NCI-H2196 treated with DMSO at 0.1 percent for 48 hours (cell line): ENCODE measurements around the gene DUSP10.
A peak's percentile ranks its signal among the peaks of the same experiment; 100 is the strongest.

Experiments
- DNase-seq: peaks from one replicate; lab custom pipeline; 2025; ENCODE audit not compliant: unreplicated experiment; lab: John Stamatoyannopoulos, UW

The DUSP10 gene

GRCh38 chr1:221741703-221742554, at the start of gene DUSP10:
DUSP10 (minus strand) TSS chr1:221742089; CDS start chr1:221739744, 2,345 bp downstream.
- peak; percentile 99 for DNase-seq

GRCh38 chr1:221788466-221788865, 46.6 kb upstream of the DUSP10 start:
- DNase-seq: no peak

- DNase-seq: no peak
Measured at GRCh38 chr1:221786647-221787046, 44.8 kb upstream of the DUSP10 start.

GRCh38 chr1:221783936-221784335, 42.0 kb upstream of the DUSP10 start:
- no peak for DNase-seq

GRCh38 chr1:221783437-221783836, 41.5 kb upstream of the DUSP10 start:
- DNase-seq: no peak

- no peak for DNase-seq
Measured at GRCh38 chr1:221782970-221783369, 41.1 kb upstream of the DUSP10 start.

GRCh38 chr1:221782477-221782876, 40.6 kb upstream of the DUSP10 start:
- DNase-seq: no peak

- no peak for DNase-seq
Measured at GRCh38 chr1:221781102-221781755, 39.3 kb upstream of the DUSP10 start.

GRCh38 chr1:221780175-221780574, 38.3 kb upstream of the DUSP10 start:
- no peak for DNase-seq

GRCh38 chr1:221779771-221780170, 37.9 kb upstream of the DUSP10 start:
- DNase-seq: no peak

- no peak for DNase-seq
Measured at GRCh38 chr1:221778535-221779142, 36.8 kb upstream of the DUSP10 start.

GRCh38 chr1:221778125-221778524, 36.2 kb upstream of the DUSP10 start:
- no peak for DNase-seq

GRCh38 chr1:221777431-221778072, 35.7 kb upstream of the DUSP10 start:
- no peak for DNase-seq

- no peak for DNase-seq
Measured at GRCh38 chr1:221776495-221777301, 34.8 kb upstream of the DUSP10 start.

- no peak for DNase-seq
Measured at GRCh38 chr1:221775206-221775605, 33.3 kb upstream of the DUSP10 start.

GRCh38 chr1:221774054-221774842, 32.4 kb upstream of the DUSP10 start:
- no peak for DNase-seq

- DNase-seq: no peak
Measured at GRCh38 chr1:221773383-221773782, 31.5 kb upstream of the DUSP10 start.

GRCh38 chr1:221772117-221772516, 30.2 kb upstream of the DUSP10 start:
- no peak for DNase-seq

GRCh38 chr1:221768444-221769066, 26.7 kb upstream of the DUSP10 start:
- no peak for DNase-seq
